Lower lobe of right lung (tissue), 2 donors: ENCODE results near the gene ZNF470. TPM values are rescaled to one million over a fixed set of nuclear protein-coding genes. Genes with fewer than 3 reads are reported as not detected.

Experiments used
- ATAC-seq, 2 donors: fragments of 200-7000 bp; cut with Tn5 transposase; one replicate each; pipeline ENCODE4 v1.9.1; 2020 to 2022; ENCODE audit warnings: mild to moderate bottlenecking in 2 of 2, moderate library complexity in 2 of 2
- DNase-seq: peaks from one replicate; pipeline ENCODE4 v3.0.0-alpha.2; 2020
- H3K27ac ChIP-seq: fragments of 200-600 bp; one replicate; pipeline ENCODE4 v1.8.0; 2022
- H3K27me3 ChIP-seq: fragments of 200-600 bp; one replicate; pipeline ENCODE4 v1.8.0; 2022; ENCODE audit warnings: low read depth
- H3K36me3 ChIP-seq: fragments of 200-600 bp; one replicate; pipeline ENCODE4 v1.8.0; 2022; ENCODE audit warnings: mild to moderate bottlenecking
- H3K4me1 ChIP-seq: fragments of 200-600 bp; one replicate; pipeline ENCODE4 v1.8.0; 2022
- H3K4me3 ChIP-seq: fragments of 200-600 bp; one replicate; pipeline ENCODE4 v1.8.0; 2022; ENCODE audit warnings: mild to moderate bottlenecking
- H3K9me3 ChIP-seq: fragments of 200-600 bp; one replicate; pipeline ENCODE4 v1.8.0; 2022
- intact Hi-C: fragments of 100-400 bp; cut with DNase I; formaldehyde crosslinking; loops from one replicate; pipeline ENCODE4 v1.11.0; 2022
- total RNA-seq: library from RNA; stranded (reverse); fragmentation: NEBNext Ultra II Directional; extraction: Animal tissue kit (Norgen Biotek cat#: 25700); gene quantifications from one replicate; pipeline ENCODE4 v1.2.1, GENCODE V29; 2021
- TF ChIP-seq, protein P1 (sequence below): fragments of 200-600 bp; IDR thresholded peaks from one replicate; pipeline ENCODE4 v1.8.0; 2022; ENCODE audit warnings: antibody characterized with exemption, mild to moderate bottlenecking
- donor health status: DM: no; HTN: yes; CAD: no; lungs with severe emphysema.

The ZNF470 gene
- total RNA-seq, 1 donor from 2014 or later = 3.5 TPM

DNA sequence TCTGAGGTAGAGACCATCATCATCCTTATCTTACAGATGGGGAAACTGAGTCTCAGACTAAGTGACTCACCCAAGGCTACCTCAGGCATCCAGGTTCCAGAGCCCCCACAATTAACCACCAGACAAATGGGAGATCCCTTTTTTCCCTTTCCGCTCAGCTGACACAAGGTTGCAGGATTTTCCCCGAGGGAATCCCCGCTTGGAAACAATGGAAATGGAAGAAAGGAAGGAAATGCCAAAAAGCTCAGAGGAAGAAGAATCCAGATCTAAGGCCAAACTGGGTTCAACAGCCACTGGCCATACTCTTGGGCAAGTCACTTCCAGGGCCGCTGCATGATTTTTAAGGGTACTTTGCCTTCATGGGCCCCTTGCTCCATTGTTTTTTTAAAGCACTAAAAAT, 29.4 kb downstream of the ZNF470 start:
- intact Hi-C loops = no loop called here
- Histone ChIP-seq H3K27me3 (no peaks in the 10 kb centered on the region), H3K36me3 (peaks cover 6% of the 10 kb centered on the region), H3K4me3 (no peak overlapping the region), H3K4me1 (peaks cover 8% of the 10 kb centered on the region), H3K27ac (no peak overlapping the region), H3K9me3 (peaks cover 32% of the 10 kb centered on the region)
- DNase-seq = no peak
- no peak for ATAC-seq
- TF ChIP-seq, protein P1, sequence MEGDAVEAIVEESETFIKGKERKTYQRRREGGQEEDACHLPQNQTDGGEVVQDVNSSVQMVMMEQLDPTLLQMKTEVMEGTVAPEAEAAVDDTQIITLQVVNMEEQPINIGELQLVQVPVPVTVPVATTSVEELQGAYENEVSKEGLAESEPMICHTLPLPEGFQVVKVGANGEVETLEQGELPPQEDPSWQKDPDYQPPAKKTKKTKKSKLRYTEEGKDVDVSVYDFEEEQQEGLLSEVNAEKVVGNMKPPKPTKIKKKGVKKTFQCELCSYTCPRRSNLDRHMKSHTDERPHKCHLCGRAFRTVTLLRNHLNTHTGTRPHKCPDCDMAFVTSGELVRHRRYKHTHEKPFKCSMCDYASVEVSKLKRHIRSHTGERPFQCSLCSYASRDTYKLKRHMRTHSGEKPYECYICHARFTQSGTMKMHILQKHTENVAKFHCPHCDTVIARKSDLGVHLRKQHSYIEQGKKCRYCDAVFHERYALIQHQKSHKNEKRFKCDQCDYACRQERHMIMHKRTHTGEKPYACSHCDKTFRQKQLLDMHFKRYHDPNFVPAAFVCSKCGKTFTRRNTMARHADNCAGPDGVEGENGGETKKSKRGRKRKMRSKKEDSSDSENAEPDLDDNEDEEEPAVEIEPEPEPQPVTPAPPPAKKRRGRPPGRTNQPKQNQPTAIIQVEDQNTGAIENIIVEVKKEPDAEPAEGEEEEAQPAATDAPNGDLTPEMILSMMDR = no peak

DNA sequence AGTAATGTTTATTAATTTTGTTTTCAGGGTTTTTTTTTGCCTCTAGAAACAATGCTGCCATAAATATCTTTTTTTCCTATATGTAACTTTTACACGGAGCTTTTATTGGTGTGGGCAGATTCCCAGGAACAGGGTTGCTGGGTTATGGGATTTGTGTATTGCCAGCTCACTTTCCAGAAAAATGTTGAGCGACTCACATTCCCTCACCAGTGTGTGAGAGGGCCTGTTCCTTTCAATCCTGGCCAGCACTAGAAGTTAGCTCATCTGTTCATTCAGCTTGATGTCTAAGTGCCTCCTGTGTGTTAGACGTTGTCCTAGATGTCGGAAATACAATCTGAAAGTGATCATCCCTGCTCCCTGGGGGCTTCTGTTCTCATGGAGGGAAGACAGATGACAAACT, 30.4 kb downstream of the ZNF470 start:
- H3K27ac ChIP-seq = no peak overlapping the region
- intact Hi-C loops = no loop called here
- peaks cover 11% of the 10 kb centered on the region for H3K36me3 ChIP-seq
- no peaks in the 10 kb centered on the region for H3K27me3 ChIP-seq
- H3K4me1 ChIP-seq = peaks cover 8% of the 10 kb centered on the region
- H3K4me3 ChIP-seq = no peak overlapping the region
- DNase-seq = no peak
- TF ChIP-seq, protein P1 = no peak
- no peak for ATAC-seq
- H3K9me3 ChIP-seq = peaks cover 40% of the 10 kb centered on the region

DNA sequence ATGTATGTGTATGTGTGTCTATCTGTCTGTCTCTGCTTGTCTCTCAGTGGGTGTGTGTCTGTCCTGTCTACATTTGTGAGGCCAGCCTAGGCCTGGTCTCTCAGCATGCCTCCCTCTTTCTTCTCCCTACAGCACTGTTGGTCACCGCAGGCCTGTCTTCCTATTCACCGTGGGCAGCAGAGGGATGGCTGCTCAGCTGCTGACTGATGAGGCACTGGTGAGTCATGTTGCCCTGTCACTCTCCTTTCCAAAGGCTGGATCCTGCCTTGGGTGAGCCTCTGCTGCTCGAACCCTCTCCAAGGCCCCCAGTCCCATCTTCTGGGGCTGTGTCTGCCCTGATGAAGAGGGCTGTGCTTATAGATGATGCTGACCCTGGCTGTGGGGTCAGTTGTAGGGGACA, 34.1 kb downstream of the ZNF470 start:
- Histone ChIP-seq H3K4me1 (peaks cover 2% of the 10 kb centered on the region), H3K4me3 (no peak overlapping the region), H3K9me3 (peaks cover 75% of the 10 kb centered on the region), H3K27ac (no peak overlapping the region), H3K27me3 (no peaks in the 10 kb centered on the region), H3K36me3 (peaks cover 13% of the 10 kb centered on the region)
- ATAC-seq (no peak), DNase-seq (no peak)
- TF ChIP-seq, protein P1 = no peak
- intact Hi-C loops = no loop called here

DNA sequence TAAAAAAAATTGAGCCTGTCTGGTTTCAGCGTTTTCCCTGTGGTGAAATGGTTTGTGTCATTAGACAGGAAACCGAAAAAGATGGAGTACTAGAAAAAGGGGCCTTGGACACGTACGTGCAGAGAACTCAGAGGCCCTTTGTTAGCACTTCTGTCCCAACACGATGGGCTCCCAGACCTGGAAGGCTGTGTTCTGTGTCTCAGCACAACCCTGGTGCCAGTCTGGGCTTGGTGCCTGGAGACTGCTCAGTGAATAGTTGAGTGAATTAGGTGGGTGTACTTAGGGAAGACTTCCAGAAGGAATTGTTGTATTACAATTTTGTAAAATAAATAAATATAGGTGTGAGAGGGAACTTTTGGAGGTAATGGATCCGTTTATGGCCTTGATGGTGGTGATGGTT, 36.6 kb downstream of the ZNF470 start:
- no peak for DNase-seq
- H3K27ac ChIP-seq = no peak overlapping the region
- TF ChIP-seq, protein P1 = no peak
- intact Hi-C loops = no loop called here
- no peak for ATAC-seq
- H3K27me3 ChIP-seq = no peaks in the 10 kb centered on the region
- H3K36me3 ChIP-seq = peaks cover 13% of the 10 kb centered on the region
- H3K4me3 ChIP-seq = no peak overlapping the region
- H3K9me3 ChIP-seq = peaks cover 88% of the 10 kb centered on the region
- H3K4me1 ChIP-seq = no peaks in the 10 kb centered on the region

DNA sequence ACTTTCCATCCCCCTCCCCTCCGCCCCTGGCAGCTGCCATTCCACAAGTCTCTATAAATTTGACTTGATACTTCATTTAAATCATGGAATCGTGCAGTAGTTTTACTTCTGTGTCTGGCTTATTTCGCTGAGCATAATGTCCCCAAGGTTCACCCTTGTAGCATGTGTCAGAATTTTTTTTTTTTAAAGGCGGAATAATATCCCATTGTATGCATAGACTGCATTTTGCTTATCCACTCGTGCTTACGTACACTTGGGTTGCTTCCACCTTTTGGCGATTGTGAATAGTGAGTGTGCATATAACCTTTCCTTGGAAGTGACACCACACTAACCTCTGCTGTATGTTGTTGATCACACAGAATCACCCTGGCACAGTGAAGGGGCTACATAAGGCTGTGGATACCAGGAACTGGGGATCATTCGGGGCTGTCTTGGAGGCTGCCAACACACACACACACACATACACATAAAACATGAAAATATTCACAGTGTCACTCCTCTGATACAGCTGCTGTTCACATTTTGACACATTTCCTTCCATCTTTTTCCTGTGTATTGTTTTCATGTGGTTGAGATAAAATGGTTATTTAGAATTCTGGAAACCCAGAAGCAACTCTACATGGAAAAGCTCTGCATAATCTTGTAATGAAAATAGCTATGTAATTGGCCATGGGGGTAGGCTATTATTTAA, 41.2 kb downstream of the ZNF470 start:
- no peak overlapping the region for H3K27ac ChIP-seq
- no peak overlapping the region for H3K4me3 ChIP-seq
- no peaks in the 10 kb centered on the region for H3K4me1 ChIP-seq
- ATAC-seq = no peak
- no peaks in the 10 kb centered on the region for H3K36me3 ChIP-seq
- no peaks in the 10 kb centered on the region for H3K27me3 ChIP-seq
- TF ChIP-seq, protein P1 = no peak
- intact Hi-C loops = no loop called here
- no peak for DNase-seq
- peaks cover 87% of the 10 kb centered on the region for H3K9me3 ChIP-seq
